ENCODE measurements around the gene CNOT4.
"Not testable (repeated sequence)": the region's sequence is repeated elsewhere in the genome, so short reads cannot be mapped to it uniquely, and the experiment has no call there.

CNOT4 gene

GRCh38 chr7:135359615-135360014 is 150.3 kb downstream of the CNOT4 start:
- DNase-seq: no peak

- no peak for DNase-seq
Measured at GRCh38 chr7:135355377-135356048, 154.4 kb downstream of the CNOT4 start.

- DNase-seq: no peak
Measured at GRCh38 chr7:135353832-135354231, 156.1 kb downstream of the CNOT4 start.

- DNase-seq: no peak
Measured at GRCh38 chr7:135352285-135352684, 157.6 kb downstream of the CNOT4 start.

- not testable (repeated sequence) for DNase-seq
Measured at GRCh38 chr7:135351070-135351469, 158.8 kb downstream of the CNOT4 start.

GRCh38 chr7:135349746-135350145 is 160.2 kb downstream of the CNOT4 start:
- DNase-seq: no peak

GRCh38 chr7:135348493-135348892 is 161.4 kb downstream of the CNOT4 start:
- peak; percentile 28 for DNase-seq

- no peak for DNase-seq
Measured at GRCh38 chr7:135343361-135343760, 166.5 kb downstream of the CNOT4 start.

GRCh38 chr7:135342887-135343286 is 167.0 kb downstream of the CNOT4 start:
- DNase-seq: peak; percentile 64

- no peak for DNase-seq
Measured at GRCh38 chr7:135341049-135341448, 168.9 kb downstream of the CNOT4 start.

GRCh38 chr7:135337977-135338550 is 171.8 kb downstream of the CNOT4 start:
- DNase-seq: no peak

- DNase-seq: no peak
Measured at GRCh38 chr7:135337506-135337905, 172.4 kb downstream of the CNOT4 start.

GRCh38 chr7:135335628-135336139 is 174.2 kb downstream of the CNOT4 start:
- DNase-seq: peak; percentile 94

GRCh38 chr7:135334830-135335543 is 174.9 kb downstream of the CNOT4 start:
- peak; percentile 69 for DNase-seq

GRCh38 chr7:135333946-135334345 is 176.0 kb downstream of the CNOT4 start:
- DNase-seq: no peak

- peak; percentile 26 for DNase-seq
Measured at GRCh38 chr7:135333200-135333599, 176.7 kb downstream of the CNOT4 start.

- DNase-seq: no peak
Measured at GRCh38 chr7:135330088-135330487, 179.8 kb downstream of the CNOT4 start.

- DNase-seq: no peak
Measured at GRCh38 chr7:135328526-135328925, 181.4 kb downstream of the CNOT4 start.

- no peak for DNase-seq
Measured at GRCh38 chr7:135328053-135328452, 181.8 kb downstream of the CNOT4 start.

GRCh38 chr7:135327458-135327857 is 182.4 kb downstream of the CNOT4 start:
- peak; percentile 38 for DNase-seq

GRCh38 chr7:135326636-135327280 is 183.1 kb downstream of the CNOT4 start:
- DNase-seq: peak; percentile 87

GRCh38 chr7:135322571-135323340 is 187.1 kb downstream of the CNOT4 start:
- peak; percentile 65 for DNase-seq

- peak; percentile 82 for DNase-seq
Measured at GRCh38 chr7:135321556-135321955, 188.3 kb downstream of the CNOT4 start.

Measured in NCI-H69 (cell line).